Activated CD4-positive, alpha-beta T cell treated with anti-CD3 and anti-CD28 coated beads, Interleukin-10, Interleukin-2, amounts not matched to agents 100 ng/mL and 50 ng/mL, durations not matched to agents 16 hours and 8 hours (primary cell): Measurements from ENCODE around the gene TOP1.

ENCODE experiments used
- DNase-seq: peaks from one replicate; pipeline ENCODE4 v3.0.0-alpha.2; 2020

TOP1 gene

DNA sequence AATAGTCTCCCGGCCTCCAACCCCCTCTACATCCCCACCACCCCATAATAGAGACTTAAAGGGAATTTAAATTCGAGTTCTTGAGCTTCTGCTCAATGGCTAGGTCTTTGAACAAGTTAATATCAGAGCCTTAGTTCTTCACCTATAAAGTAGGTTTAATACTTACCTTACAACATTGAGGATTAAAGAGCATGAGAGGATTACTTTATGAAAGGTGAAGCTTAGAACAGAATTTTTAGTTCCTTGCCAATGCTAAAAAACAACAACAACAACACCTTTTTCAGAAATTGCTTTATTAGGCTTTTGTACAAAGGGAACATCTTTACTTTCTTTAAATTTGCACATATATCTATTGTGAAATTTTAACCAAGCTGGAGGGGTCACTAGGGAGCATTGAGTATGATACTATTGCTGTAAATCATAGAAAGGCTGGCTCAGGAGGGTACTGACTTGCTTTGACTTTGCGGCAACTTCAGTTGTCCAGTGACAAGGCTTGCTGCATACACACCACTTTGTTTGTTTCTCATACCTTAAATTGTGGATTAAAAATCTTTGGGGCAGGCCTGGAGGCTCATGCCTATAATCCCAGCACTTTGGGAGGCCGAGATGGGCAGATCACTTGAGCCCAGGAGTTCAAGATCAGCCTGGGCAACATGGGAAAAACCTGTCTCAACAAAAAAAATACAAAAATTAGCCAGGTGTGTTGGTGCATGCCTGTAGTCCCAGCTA is 9.7 kb downstream of the TOP1 start:
- DNase-seq, result no peak

GRCh38 chr20:41038878-41039404 is 10.3 kb downstream of the TOP1 start:
- peak; percentile 20 for DNase-seq

- no peak for DNase-seq
Measured at GRCh38 chr20:41040855-41041254, 12.2 kb downstream of the TOP1 start.

- DNase-seq, result no peak
Measured at GRCh38 chr20:41041693-41042092, 13.1 kb downstream of the TOP1 start.

DNA sequence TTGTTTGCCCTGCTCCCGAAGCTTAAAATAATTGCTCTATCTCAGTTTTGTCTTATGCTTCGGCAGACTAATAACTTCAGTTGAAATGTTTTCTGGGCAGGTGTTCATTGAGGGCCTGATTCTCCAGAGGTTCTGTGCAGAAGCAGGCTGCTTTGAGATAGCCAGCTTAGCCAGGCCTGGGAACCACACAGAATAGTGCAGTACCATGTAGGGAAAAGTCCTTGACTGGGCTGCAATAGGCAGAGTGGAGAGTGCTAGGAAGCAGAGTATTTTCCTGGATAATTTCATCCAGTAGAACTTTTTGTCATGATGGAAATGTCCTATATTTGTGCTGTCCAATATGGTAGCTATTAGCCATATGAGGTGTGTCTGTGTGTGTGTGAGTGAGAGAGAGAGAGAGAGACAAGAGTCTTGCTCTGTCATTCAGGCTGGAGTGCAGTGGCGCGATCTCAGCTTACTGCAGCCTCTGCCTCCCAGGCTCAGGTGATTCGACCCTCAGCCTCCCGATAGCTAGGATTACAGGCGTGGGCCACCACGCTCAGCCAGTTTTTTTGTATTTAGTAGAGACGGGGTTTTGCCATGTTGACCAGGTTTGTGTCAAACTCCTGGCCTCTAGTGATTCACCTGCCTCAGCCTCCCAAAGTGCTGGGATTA is 15.9 kb downstream of the TOP1 start:
- no peak for DNase-seq

DNA sequence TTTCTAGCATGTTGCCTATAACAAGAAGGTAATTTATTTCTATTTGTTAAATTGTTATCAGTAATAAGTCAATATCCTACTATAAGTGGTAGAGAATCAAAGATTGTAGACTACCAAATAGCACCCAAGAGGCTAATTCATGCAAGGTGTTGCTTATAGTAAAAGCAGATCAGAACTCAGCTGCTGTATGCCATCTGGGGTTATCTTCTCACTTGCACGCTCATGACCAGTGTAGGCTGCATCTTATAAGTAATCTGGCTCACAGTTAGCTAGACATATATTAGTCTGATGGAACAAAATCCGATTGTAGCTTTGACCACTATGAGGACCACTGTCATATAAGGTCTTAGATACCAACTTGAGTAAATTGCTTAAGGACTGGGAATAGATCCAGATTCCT is 17.0 kb downstream of the TOP1 start:
- no peak for DNase-seq

DNA sequence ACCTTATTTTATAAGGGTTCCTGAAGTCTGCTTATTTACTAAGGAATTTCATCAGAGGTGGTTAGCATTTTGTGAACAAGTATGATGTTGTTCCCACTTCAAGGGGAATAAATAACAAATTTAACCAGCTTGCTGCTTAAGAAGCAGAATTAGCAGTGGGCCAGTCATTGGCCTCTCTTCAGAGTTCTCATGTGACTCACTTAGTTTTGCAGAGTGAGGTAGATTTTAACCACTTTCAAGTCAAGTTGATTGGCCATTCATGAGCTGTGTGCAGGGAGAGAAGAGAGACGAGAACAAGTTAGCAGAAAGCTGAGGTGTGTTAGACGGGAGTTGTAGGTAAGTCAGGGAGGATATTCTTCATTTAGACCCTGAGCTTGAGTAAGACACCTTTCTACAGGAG is 18.1 kb downstream of the TOP1 start:
- DNase-seq, result peak; percentile 49

DNA sequence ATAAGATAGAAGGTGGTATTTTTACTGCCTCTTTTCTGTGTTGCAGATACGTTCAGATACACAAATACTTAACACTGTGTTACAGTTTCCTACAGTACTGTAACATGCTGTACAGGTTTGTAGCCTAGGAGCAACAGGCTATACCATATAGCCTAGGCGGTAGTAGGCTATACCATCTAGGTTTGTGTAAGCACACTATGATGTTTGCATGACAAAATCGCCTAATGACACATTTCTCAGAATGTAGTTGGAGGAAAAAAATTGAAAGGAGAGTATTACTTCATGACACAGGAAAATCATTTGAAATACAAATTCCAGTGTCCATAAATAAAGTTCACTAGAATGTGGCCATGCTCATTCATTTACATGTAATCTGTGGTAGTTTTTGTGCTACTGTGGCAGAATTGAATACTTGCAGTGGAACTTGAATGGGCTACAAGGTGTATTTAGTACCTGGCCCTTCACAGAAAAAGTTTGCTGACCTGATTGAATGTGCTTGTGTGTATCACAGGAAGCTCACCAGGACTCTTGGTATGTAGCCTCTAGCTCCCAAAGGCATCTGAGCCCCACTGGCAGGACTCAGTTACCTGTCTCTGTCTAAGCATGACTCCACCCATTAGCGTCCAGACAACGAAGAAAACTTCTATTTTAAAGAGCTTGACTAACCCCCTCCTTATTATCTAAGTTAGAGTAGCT is 18.8 kb downstream of the TOP1 start:
- peak; percentile 32 for DNase-seq

GRCh38 chr20:41047975-41048305 is 19.3 kb downstream of the TOP1 start:
- DNase-seq, result peak; percentile 39

DNA sequence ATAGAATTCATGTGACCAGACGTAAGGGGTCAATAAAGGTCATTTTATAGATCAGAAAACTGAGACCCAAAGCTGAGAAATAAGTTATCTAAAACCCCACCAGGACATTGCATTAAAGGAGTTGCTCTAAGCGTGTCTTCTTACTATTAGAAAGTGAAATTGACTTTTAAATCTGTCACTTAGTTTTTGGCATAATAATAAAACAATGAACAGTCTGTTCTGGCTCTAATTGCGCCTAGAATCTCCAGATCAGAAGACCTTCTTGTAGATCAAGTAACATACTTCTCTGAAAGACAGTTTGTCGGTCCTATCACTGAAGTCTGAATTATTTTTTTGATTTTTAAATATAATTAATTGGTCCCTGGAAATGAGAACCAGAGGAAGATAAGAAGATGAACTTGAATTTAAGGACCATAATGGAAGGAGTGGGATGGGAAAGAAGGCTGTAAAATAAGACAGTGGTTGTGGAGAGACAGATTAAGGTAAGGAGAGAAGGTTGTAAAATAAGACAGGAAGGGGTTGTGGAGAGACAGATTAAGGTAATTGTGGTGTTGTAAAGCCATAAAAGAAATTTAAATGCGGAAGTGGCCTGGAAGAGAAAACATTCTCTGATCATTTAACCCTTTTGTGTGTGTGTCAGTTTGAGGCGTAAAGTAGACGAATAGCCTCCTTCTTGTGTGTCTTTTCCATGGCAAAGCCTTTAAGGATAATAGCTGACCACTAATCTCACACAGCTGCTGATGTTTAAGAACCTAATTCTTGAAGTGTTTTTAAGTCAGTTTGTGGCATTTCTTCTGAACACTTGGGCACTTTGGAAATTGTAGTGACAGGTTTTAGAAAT is 20.1 kb downstream of the TOP1 start:
- DNase-seq, result peak; percentile 34

DNA sequence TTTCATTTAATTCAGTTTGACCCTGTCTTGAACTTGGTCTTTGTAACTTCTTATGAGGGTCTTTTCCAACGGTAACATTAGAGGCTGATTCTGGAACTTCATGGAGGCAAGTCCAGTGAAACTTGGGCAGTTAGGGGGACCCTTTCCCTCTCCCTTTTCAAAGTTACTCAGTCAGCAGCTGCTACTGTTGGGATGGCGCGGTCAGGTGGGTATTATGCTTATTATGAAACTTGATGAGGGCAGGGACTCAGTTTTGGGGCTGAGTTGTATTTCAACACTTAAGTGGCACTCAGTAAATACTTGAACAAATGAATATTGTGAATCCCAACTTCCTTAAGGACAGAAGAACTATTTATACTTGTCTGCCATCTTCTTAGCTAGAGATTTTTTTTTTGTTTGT is 20.8 kb downstream of the TOP1 start:
- no peak for DNase-seq

DNA sequence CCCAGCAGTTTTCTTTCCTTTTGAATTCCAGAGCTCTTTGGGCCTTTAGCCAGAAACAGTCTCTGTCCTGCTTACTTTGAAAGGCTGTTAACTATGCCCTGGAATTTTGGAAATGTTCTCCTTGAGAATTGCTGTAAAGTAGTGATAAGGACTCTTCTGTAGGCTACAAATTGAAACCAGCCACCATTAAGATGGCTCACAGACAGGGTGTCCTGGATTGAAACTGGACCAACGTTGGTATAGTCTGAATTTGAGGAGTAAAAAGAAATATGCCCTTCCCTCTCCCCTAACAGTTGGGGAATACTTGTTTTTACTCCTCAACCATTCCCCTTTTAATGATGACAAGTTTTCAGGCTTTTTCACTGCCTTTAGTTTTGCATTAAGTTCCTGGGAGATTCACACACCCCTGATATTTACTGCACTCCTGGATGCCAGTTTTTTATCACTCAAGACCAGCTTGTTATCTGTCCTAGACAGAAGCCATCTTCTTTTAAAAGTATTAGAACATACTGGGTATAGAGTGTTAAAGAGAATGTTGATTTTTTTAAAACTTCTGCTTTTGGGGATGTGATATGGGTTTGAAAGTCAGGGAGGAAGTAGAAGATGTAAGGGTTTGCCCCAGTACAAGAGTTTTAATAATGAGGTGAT is 21.9 kb downstream of the TOP1 start:
- no peak for DNase-seq

DNA sequence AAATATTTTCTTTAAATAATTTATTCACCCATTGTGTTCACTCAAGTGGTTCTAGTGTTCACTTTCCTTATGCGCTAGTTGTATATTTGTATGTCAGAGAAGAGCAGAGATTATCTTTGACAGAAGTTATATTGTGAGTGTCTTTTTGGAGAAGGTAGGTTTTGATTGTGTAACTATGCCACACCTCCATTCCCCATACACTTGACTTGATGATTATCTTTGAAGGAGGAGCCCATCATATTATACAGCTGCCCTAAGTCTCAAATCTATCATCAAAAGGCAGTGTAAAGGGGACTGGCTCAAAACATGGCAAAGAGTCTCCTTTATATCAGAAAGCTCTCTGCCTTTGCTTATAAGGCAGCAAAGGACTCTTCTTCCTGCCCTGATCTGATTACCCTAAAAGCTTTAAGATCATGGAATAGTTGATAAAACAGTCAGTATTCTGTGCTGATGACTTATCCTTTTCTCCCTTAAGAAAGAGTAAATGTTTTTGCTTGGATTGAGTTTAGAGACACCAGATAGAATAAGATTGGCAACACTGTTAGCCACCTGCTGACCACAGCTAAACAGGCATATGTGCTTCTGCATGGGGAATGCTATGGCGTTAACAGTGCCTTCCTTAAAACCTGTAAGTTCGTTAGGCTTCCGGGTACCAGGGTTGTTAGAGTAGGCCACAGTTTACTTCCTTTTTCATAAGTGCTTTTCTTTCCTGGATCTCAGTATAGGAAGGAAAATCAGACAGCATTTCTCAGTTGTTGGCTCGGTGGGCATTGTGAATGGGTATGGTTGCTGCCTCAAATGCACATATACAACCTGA is 22.6 kb downstream of the TOP1 start:
- no peak for DNase-seq

- no peak for DNase-seq
Measured at GRCh38 chr20:41052742-41053419, 24.3 kb downstream of the TOP1 start.

- no peak for DNase-seq
Measured at GRCh38 chr20:41054070-41054846, 25.6 kb downstream of the TOP1 start.

DNA sequence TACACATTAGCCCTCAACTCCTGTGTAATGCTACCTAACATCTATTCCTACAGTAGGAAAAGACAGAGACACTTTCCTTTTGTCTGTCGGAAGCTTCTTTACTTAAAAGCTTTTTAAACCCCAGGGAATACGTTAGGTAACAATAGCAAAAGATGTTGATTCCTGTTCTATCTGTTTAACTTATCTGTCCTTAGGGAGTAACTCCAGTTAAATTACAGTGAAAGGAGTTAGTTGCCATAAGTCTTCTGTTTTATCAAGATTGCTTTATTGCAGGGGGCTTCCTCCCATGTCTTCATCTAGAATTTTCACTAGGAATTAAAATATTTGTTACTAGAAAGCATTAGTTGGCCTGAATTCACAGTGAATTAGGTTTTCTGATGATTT is 26.2 kb downstream of the TOP1 start:
- DNase-seq, result no peak

- no peak for DNase-seq
Measured at GRCh38 chr20:41055679-41056078, 27.1 kb downstream of the TOP1 start.

- peak; percentile 25 for DNase-seq
Measured at GRCh38 chr20:41057999-41058673, 29.5 kb downstream of the TOP1 start.
